Ishikawa (cell line): Measurements from ENCODE around the gene KIN.

Source experiments
- CEBPB ChIP-seq: IDR thresholded peaks from 2 replicates; pipeline ENCODE4 v1.6.1; 2012
- CREB1 ChIP-seq: IDR thresholded peaks from 2 replicates; pipeline ENCODE4 v1.6.1; 2012; ENCODE audit warnings: low read depth
- EGR1 ChIP-seq: IDR thresholded peaks from 2 replicates; pipeline ENCODE4 v1.6.1; 2012
- EP300 ChIP-seq: IDR thresholded peaks from 2 replicates; pipeline ENCODE4 v1.6.1; 2012; ENCODE audit warnings: borderline replicate concordance
- FOXM1 ChIP-seq: IDR thresholded peaks from 2 replicates; pipeline ENCODE4 v1.6.1; 2012; ENCODE audit warnings: low read depth, borderline replicate concordance
- MAX ChIP-seq: IDR thresholded peaks from 2 replicates; pipeline ENCODE4 v1.6.1; 2012
- NFIC ChIP-seq: IDR thresholded peaks from 2 replicates; pipeline ENCODE4 v1.6.1; 2012
- RAD21 ChIP-seq: IDR thresholded peaks from 2 replicates; pipeline ENCODE4 v1.6.1; 2012; ENCODE audit warnings: low read depth
- REST ChIP-seq: IDR thresholded peaks from 2 replicates; pipeline ENCODE4 v1.6.1; 2012; ENCODE audit warnings: low read depth, mild to moderate bottlenecking
- TAF1 ChIP-seq: IDR thresholded peaks from 2 replicates; pipeline ENCODE4 v1.6.1; 2012; ENCODE audit warnings: low read depth, mild to moderate bottlenecking
- TCF12 ChIP-seq: IDR thresholded peaks from 2 replicates; pipeline ENCODE4 v1.6.1; 2012; ENCODE audit warnings: low read depth
- TEAD4 ChIP-seq: IDR thresholded peaks from 2 replicates; pipeline ENCODE4 v1.6.1; 2012
- USF1 ChIP-seq: IDR thresholded peaks from 2 replicates; pipeline ENCODE4 v1.6.1; 2012
- YY1 ChIP-seq: IDR thresholded peaks from 2 replicates; pipeline ENCODE4 v1.6.1; 2012; ENCODE audit warnings: low read depth
- ZBTB7A ChIP-seq: IDR thresholded peaks from 2 replicates; pipeline ENCODE4 v1.6.1; 2012; ENCODE audit warnings: low read depth

Gene KIN

GRCh38 chr10:7787150-7787856 lies 490 bp downstream of the KIN start:
- TF ChIP-seq MAX = no peak
- TF ChIP-seq CREB1 = no peak
- no peak for TF ChIP-seq REST
- no peak for TF ChIP-seq TEAD4
- no peak for TF ChIP-seq EGR1
- no peak for TF ChIP-seq ZBTB7A
- no peak for TF ChIP-seq EP300
- TF ChIP-seq TCF12 = no peak

- no peak for TF ChIP-seq TEAD4
- no peak for TF ChIP-seq CEBPB
- TF ChIP-seq EP300 = no peak
- TF ChIP-seq EGR1 = no peak
- no peak for TF ChIP-seq FOXM1
- TF ChIP-seq TAF1 = no peak
- TF ChIP-seq REST = no peak
- no peak for TF ChIP-seq USF1
- TF ChIP-seq RAD21 = no peak
- TF ChIP-seq NFIC = no peak
- no peak for TF ChIP-seq MAX
- no peak for TF ChIP-seq TCF12
- no peak for TF ChIP-seq ZBTB7A
- no peak for TF ChIP-seq YY1
- TF ChIP-seq CREB1 = no peak
These were observed 1.4 kb downstream of the KIN start for GRCh38 chr10:7786430-7786829.

- TF ChIP-seq USF1 (no peak), YY1 (no peak), TAF1 (no peak), TCF12 (no peak), EP300 (no peak), FOXM1 (no peak), RAD21 (no peak), TEAD4 (no peak), CREB1 (no peak), REST (no peak), EGR1 (no peak), CEBPB (no peak), ZBTB7A (no peak)
These were observed 11.0 kb downstream of the KIN start for GRCh38 chr10:7776777-7777176.

- TF ChIP-seq FOXM1 (no peak), RAD21 (no peak), NFIC (no peak), ZBTB7A (no peak), REST (no peak)
These were observed 13.7 kb downstream of the KIN start for GRCh38 chr10:7773845-7774801.
